ENCODE results near the gene TSPAN18. TPM values are rescaled to one million over a fixed set of nuclear protein-coding genes. Genes with fewer than 3 reads are reported as not detected.

The TSPAN18 gene
- total and polyA plus RNA-seq, 10 of the 15 experiments (the other 5 are each of a cell fraction or from before 2014, with no cell fraction given) = 0.02 to 0.77 (median 0.13) TPM; not detected in 1

DNA sequence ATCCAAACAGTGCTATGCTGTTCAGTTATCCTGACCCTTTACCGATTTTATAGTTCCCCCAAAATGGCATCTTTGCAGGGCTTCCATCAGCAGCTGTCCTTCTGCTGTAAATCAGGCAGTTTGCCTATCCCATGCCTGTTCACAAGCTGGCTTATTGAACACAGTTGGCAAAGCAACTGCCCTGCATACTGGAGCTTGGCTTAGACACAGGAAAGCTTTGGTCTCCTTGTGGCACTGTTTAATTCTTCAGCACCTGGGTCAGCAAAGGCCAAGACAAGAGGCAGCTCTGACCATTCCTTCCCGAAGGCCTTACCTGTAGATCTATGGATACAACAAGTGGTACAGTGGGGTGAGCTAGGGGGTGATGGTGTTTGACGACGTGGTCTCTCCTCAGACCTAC lies 32.2 kb downstream of the TSPAN18 start:
- POLR2A ChIA-PET = no interaction called here

More for the DNA sequence above, 32.2 kb downstream of the TSPAN18 start:
- DNase-seq (ENCODE audit: low read depth, low spot score) (no peak), ATAC-seq (no peak), FAIRE-seq (no peak)
- SMC1A ChIA-PET (ENCODE audit: uncharacterized antibody, unreplicated experiment) = no interaction called here
- TF ChIP-seq, protein P1, sequence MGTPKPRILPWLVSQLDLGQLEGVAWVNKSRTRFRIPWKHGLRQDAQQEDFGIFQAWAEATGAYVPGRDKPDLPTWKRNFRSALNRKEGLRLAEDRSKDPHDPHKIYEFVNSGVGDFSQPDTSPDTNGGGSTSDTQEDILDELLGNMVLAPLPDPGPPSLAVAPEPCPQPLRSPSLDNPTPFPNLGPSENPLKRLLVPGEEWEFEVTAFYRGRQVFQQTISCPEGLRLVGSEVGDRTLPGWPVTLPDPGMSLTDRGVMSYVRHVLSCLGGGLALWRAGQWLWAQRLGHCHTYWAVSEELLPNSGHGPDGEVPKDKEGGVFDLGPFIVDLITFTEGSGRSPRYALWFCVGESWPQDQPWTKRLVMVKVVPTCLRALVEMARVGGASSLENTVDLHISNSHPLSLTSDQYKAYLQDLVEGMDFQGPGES (IDR thresholded peaks at IDR 0.05) = no peak
- TF ChIP-seq TCF3 (IDR thresholded peaks at IDR 0.05; ENCODE audit: borderline replicate concordance, insufficient read depth, low read depth, low read length) (no peak), SREBF2 (IDR thresholded peaks at IDR 0.05; ENCODE audit: low read length) (no peak), SUPT20H (IDR thresholded peaks at IDR 0.05; ENCODE audit: borderline replicate concordance, control insufficient read depth, low read depth, low read length) (no peak), RELA (IDR thresholded peaks at IDR 0.05; ENCODE audit: borderline replicate concordance, partially characterized antibody) (no peak), TAF1 (IDR thresholded peaks at IDR 0.05; ENCODE audit: borderline replicate concordance, low read depth, low read length) (no peak), TBL1XR1 (IDR thresholded peaks at IDR 0.05; ENCODE audit: low read depth, low read length) (no peak), FOXK2 (IDR thresholded peaks at IDR 0.05) (no peak), MYC (IDR thresholded peaks at IDR 0.05; ENCODE audit: insufficient read depth, insufficient read length, insufficient replicate concordance, low read length, severe bottlenecking) (no peak), FOS (IDR thresholded peaks at IDR 0.05; ENCODE audit: borderline replicate concordance, extremely low read depth, insufficient read length) (no peak), SIN3A (IDR thresholded peaks at IDR 0.05; ENCODE audit: low read depth, low read length) (no peak)
- TF ChIP-seq, protein P2, sequence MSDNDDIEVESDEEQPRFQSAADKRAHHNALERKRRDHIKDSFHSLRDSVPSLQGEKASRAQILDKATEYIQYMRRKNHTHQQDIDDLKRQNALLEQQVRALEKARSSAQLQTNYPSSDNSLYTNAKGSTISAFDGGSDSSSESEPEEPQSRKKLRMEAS (IDR thresholded peaks at IDR 0.05; ENCODE audit: low read depth, low read length) = no peak
- TF ChIP-seq, protein P3, sequence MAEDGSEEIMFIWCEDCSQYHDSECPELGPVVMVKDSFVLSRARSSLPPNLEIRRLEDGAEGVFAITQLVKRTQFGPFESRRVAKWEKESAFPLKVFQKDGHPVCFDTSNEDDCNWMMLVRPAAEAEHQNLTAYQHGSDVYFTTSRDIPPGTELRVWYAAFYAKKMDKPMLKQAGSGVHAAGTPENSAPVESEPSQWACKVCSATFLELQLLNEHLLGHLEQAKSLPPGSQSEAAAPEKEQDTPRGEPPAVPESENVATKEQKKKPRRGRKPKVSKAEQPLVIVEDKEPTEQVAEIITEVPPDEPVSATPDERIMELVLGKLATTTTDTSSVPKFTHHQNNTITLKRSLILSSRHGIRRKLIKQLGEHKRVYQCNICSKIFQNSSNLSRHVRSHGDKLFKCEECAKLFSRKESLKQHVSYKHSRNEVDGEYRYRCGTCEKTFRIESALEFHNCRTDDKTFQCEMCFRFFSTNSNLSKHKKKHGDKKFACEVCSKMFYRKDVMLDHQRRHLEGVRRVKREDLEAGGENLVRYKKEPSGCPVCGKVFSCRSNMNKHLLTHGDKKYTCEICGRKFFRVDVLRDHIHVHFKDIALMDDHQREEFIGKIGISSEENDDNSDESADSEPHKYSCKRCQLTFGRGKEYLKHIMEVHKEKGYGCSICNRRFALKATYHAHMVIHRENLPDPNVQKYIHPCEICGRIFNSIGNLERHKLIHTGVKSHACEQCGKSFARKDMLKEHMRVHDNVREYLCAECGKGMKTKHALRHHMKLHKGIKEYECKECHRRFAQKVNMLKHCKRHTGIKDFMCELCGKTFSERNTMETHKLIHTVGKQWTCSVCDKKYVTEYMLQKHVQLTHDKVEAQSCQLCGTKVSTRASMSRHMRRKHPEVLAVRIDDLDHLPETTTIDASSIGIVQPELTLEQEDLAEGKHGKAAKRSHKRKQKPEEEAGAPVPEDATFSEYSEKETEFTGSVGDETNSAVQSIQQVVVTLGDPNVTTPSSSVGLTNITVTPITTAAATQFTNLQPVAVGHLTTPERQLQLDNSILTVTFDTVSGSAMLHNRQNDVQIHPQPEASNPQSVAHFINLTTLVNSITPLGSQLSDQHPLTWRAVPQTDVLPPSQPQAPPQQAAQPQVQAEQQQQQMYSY (CRISPR knock-in tag; IDR thresholded peaks at IDR 0.05) = no peak
- in situ Hi-C loops (cut with MboI) = no loop called here
- Histone ChIP-seq H3K36me3 (ENCODE audit: control insufficient read depth in 2 of 2, insufficient read depth in 2 of 2, low read length in 1 of 2) (no peaks in the 10 kb centered on the region), H3K79me2 (ENCODE audit: control insufficient read depth, insufficient read depth, low read length) (no peaks in the 10 kb centered on the region), H4K20me1 (ENCODE audit: control insufficient read depth, insufficient read depth) (no peaks in the 10 kb centered on the region; the same call in 1 of the 2 replicates), H3K4me2 (ENCODE audit: control insufficient read depth, insufficient read depth) (no peak overlapping the region), H3K4me3 (no peak overlapping the region), H3K9ac (ENCODE audit: control insufficient read depth, insufficient read depth, low read length) (no peak overlapping the region), H2AFZ (ENCODE audit: control insufficient read depth, low read depth, low read length) (no peak overlapping the region), H3K9me3 (replicated peaks; ENCODE audit: control insufficient read depth, insufficient read depth, low read length) (no peaks in the 10 kb centered on the region; the same call in 2 of the 3 replicates), H3K27ac (ENCODE audit: control insufficient read depth, insufficient read depth) (no peak overlapping the region), H3K27me3 (replicated peaks in 1 of 2; ENCODE audit: control insufficient read depth in 2 of 2, insufficient read depth in 2 of 2, low read length in 1 of 2) (peaks cover 0 to 4% of the 10 kb centered on the region in 2 experiments; a peak in 1 of 4 replicates), H3K4me1 (ENCODE audit: control insufficient read depth, insufficient read depth, low read length) (no peaks in the 10 kb centered on the region)
- CTCF ChIA-PET = interaction anchor here (0.7 to 1.1 kb wide), 3 partner anchors 15 to 204 kb away, joined by 3 read pairs; no protein-coding TSS in a partner anchor
- RAD21 ChIA-PET (ENCODE audit: unreplicated experiment) = no interaction called here
- no TSS peak for BruUV-seq (replicated peaks)
- intact Hi-C loops (cut with micrococcal nuclease; ENCODE audit: unreplicated experiment) = no loop called here
- WGBS (ENCODE audit: insufficient coverage, insufficient replicate concordance, low lambda C conversion rate, missing lambda C conversion rate) = 7% methylated on average over 4 of the region's 4 CpGs
